ENCODE results near the gene ABCB8.

ABCB8 gene

GRCh38 chr7:151058781-151059366 is 30.6 kb downstream of the ABCB8 start:
- no peak for TF ChIP-seq PKNOX1 (IDR thresholded peaks at IDR 0.05)
- TF ChIP-seq HDGF (IDR thresholded peaks at IDR 0.05; ENCODE audit: borderline replicate concordance): 0 out of 2 replicates have a peak, but pooled peaks have one; percentile 89
- TF ChIP-seq NFRKB (IDR thresholded peaks at IDR 0.05): no peak
- no peak for TF ChIP-seq FOXM1 (IDR thresholded peaks at IDR 0.05; ENCODE audit: borderline replicate concordance)
- peak; percentile 50; the same call in 1 of the 2 replicates for TF ChIP-seq L3MBTL2 (conservative IDR thresholded peaks at IDR 0.05)
- ChIA-PET POLR2A (interaction anchor here (0.6 to 4.3 kb wide), 12 partner anchors 8 to 52 kb away, joined by 3 to 38 read pairs (median 4); partner anchors contain the start of genes ABCB8, AGAP3, FASTK and TMUB1), CTCF (interaction anchor here (0.6 to 1.2 kb wide), 2 partner anchors 51 to 73 kb away, joined by 3 to 4 read pairs; no protein-coding TSS in a partner anchor)
- no peak for DNase-seq (ENCODE audit: extremely low spot score)

GRCh38 chr7:151059367-151060112 is 31.3 kb downstream of the ABCB8 start, which contains the start of gene SLC4A2:
TSS of gene SLC4A2 (plus strand) at chr7:151059589. CDS start at chr7:151061988, 2,399 bp downstream.
- peak; percentile 94 for DNase-seq (ENCODE audit: extremely low spot score)
- CTCF ChIA-PET: interaction anchor here (1.2 to 1.7 kb wide), 3 partner anchors 42 to 52 kb away, joined by 4 read pairs; no protein-coding TSS in a partner anchor
- POLR2A ChIA-PET: interaction anchor here (0.6 to 4.3 kb wide), 13 partner anchors 8 to 52 kb away, joined by 3 to 38 read pairs (median 8); partner anchors contain the start of genes ABCB8, AGAP3, FASTK and TMUB1
- TF ChIP-seq PKNOX1 (IDR thresholded peaks at IDR 0.05) (no peak), SUZ12 (IDR thresholded peaks at IDR 0.05) (no peak), BHLHE40 (IDR thresholded peaks at IDR 0.05; ENCODE audit: borderline replicate concordance) (no peak), ARNT (IDR thresholded peaks at IDR 0.05) (no peak), FOXM1 (IDR thresholded peaks at IDR 0.05; ENCODE audit: borderline replicate concordance) (no peak; the same call in 1 of the 2 replicates), FOXK2 (IDR thresholded peaks at IDR 0.05) (no peak), CTBP1 (IDR thresholded peaks at IDR 0.05; ENCODE audit: borderline replicate concordance) (no peak), NFRKB (IDR thresholded peaks at IDR 0.05) (no peak), HDGF (IDR thresholded peaks at IDR 0.05; ENCODE audit: borderline replicate concordance) (no peak), LEF1 (IDR thresholded peaks at IDR 0.05; ENCODE audit: borderline replicate concordance) (no peak), TARDBP (IDR thresholded peaks at IDR 0.05) (no peak), ELF4 (IDR thresholded peaks at IDR 0.05) (no peak), SP1 (IDR thresholded peaks at IDR 0.05) (no peak)

- no peak for TF ChIP-seq FOXA1 (IDR thresholded peaks at IDR 0.05)
- no peak for TF ChIP-seq ZNF384 (IDR thresholded peaks at IDR 0.05)
- TF ChIP-seq BHLHE40 (IDR thresholded peaks at IDR 0.05; ENCODE audit: borderline replicate concordance): no peak
- TF ChIP-seq LEF1 (IDR thresholded peaks at IDR 0.05; ENCODE audit: borderline replicate concordance): no peak
- TF ChIP-seq L3MBTL2 (conservative IDR thresholded peaks at IDR 0.05): no peak
- no peak for DNase-seq (ENCODE audit: extremely low spot score)
- POLR2A ChIA-PET: interaction anchor here (0.9 to 4.3 kb wide), 7 partner anchors 17 to 32 kb away, joined by 3 to 38 read pairs (median 8); partner anchors contain the start of genes ABCB8, AGAP3 and FASTK
- CTCF ChIA-PET: interaction anchor here (1.2 to 1.7 kb wide), 2 partner anchors 42 to 52 kb away, joined by 4 read pairs; no protein-coding TSS in a partner anchor
Observed at GRCh38 chr7:151060113-151060415, 31.8 kb downstream of the ABCB8 start.

GRCh38 chr7:151060416-151061212 is 32.4 kb downstream of the ABCB8 start:
- no peak for DNase-seq (ENCODE audit: extremely low spot score)
- ChIA-PET CTCF (interaction anchor here (1.2 to 1.7 kb wide), 2 partner anchors 43 to 51 kb away, joined by 4 read pairs; no protein-coding TSS in a partner anchor), POLR2A (interaction anchor here (0.7 to 4.3 kb wide), 7 partner anchors 17 to 40 kb away, joined by 3 to 38 read pairs (median 8); partner anchors contain the start of genes ABCB8, AGAP3 and FASTK)
- TF ChIP-seq HDGF (IDR thresholded peaks at IDR 0.05; ENCODE audit: borderline replicate concordance): peak; percentile 84; the same call in 1 of the 2 replicates
- no peak for TF ChIP-seq NFRKB (IDR thresholded peaks at IDR 0.05)
- no peak for TF ChIP-seq TARDBP (IDR thresholded peaks at IDR 0.05)
- no peak for TF ChIP-seq CTBP1 (IDR thresholded peaks at IDR 0.05; ENCODE audit: borderline replicate concordance)
- no peak for TF ChIP-seq ELF4 (IDR thresholded peaks at IDR 0.05)
- no peak for TF ChIP-seq FOXA1 (IDR thresholded peaks at IDR 0.05)

- no peak for DNase-seq (ENCODE audit: extremely low spot score)
- CTCF ChIA-PET: interaction anchor here (1.7 kb wide), 1 partner anchor 43 kb away, joined by 4 read pairs; no protein-coding TSS in a partner anchor
- TF ChIP-seq ELF4 (IDR thresholded peaks at IDR 0.05) (no peak), SUZ12 (IDR thresholded peaks at IDR 0.05) (no peak), FOXK2 (IDR thresholded peaks at IDR 0.05) (no peak), FOXM1 (IDR thresholded peaks at IDR 0.05; ENCODE audit: borderline replicate concordance) (no peak), PKNOX1 (IDR thresholded peaks at IDR 0.05) (no peak), LEF1 (IDR thresholded peaks at IDR 0.05; ENCODE audit: borderline replicate concordance) (no peak), NFRKB (IDR thresholded peaks at IDR 0.05) (no peak)
Observed at GRCh38 chr7:151061213-151062110, 33.2 kb downstream of the ABCB8 start.

More at GRCh38 chr7:151061213-151062110, 33.2 kb downstream of the ABCB8 start:
- POLR2A ChIA-PET: interaction anchor here (0.7 to 4.3 kb wide), 6 partner anchors 16 to 41 kb away, joined by 3 to 38 read pairs (median 8); partner anchors contain the start of genes ABCB8, FASTK and TMUB1
